ENCODE measurements around the gene PCDHA12.
"Not testable (repeated sequence)": the region's sequence is repeated elsewhere in the genome, so short reads cannot be mapped to it uniquely, and the experiment has no call there.

The PCDHA12 gene

GRCh38 chr5:140862441-140863295 is 12.4 kb upstream of the PCDHA12 start:
- DNase-seq (ENCODE audit: low read depth): no peak

GRCh38 chr5:140868721-140869554 is 6.2 kb upstream of the PCDHA12 start, which contains the start of gene PCDHA11:
PCDHA11 (plus strand) TSS chr5:140868957; CDS start chr5:140869104, 147 bp downstream.
- DNase-seq (ENCODE audit: low read depth): no peak

- DNase-seq (ENCODE audit: low read depth): no peak
Measured at GRCh38 chr5:140869555-140869886, 5.6 kb upstream of the PCDHA12 start.

GRCh38 chr5:140870221-140871201 is 4.6 kb upstream of the PCDHA12 start:
- DNase-seq (ENCODE audit: low read depth): no peak

- not testable (repeated sequence) for DNase-seq (ENCODE audit: low read depth)
Measured at GRCh38 chr5:140876541-140877261, 1.6 kb downstream of the PCDHA12 start.

GRCh38 chr5:140877262-140877581 is 2.1 kb downstream of the PCDHA12 start:
- no peak for DNase-seq (ENCODE audit: low read depth)

- no peak for DNase-seq (ENCODE audit: low read depth)
Measured at GRCh38 chr5:140881889-140882590, 6.9 kb downstream of the PCDHA12 start, which contains the start of gene PCDHA13. PCDHA13 (plus strand) TSS chr5:140882124; CDS start chr5:140882269, 145 bp downstream.

- DNase-seq (ENCODE audit: low read depth): no peak
Measured at GRCh38 chr5:140882591-140882899, 7.4 kb downstream of the PCDHA12 start.

GRCh38 chr5:140883373-140883772 is 8.3 kb downstream of the PCDHA12 start:
- DNase-seq (ENCODE audit: low read depth): no peak

GRCh38 chr5:140883927-140884697 is 9.0 kb downstream of the PCDHA12 start:
- DNase-seq (ENCODE audit: low read depth): no peak

GRCh38 chr5:140916325-140916724 is 41.2 kb downstream of the PCDHA12 start:
- no peak for DNase-seq (ENCODE audit: low read depth)

GRCh38 chr5:140923601-140924000 is 48.5 kb downstream of the PCDHA12 start:
- DNase-seq (ENCODE audit: low read depth): no peak

GRCh38 chr5:140925806-140926442 is 50.8 kb downstream of the PCDHA12 start, which contains the start of gene PCDHAC1:
PCDHAC1 (plus strand) TSS chr5:140926299; CDS start chr5:140926893, 594 bp downstream.
- DNase-seq (ENCODE audit: low read depth): no peak

- no peak for DNase-seq (ENCODE audit: low read depth)
Measured at GRCh38 chr5:140926443-140927227, 51.5 kb downstream of the PCDHA12 start.

- no peak for DNase-seq (ENCODE audit: low read depth)
Measured at GRCh38 chr5:140927228-140927573, 52.1 kb downstream of the PCDHA12 start.
